Mesenteric fat pad (tissue), 1 donor: Measurements from ENCODE around the gene EFHD1. TPM values are rescaled to one million over a fixed set of nuclear protein-coding genes. Genes with fewer than 3 reads are reported as not detected.

ENCODE experiments used
- total RNA-seq: library from RNA; stranded (reverse); fragmentation: NEBNext Ultra II Directional; extraction: Animal tissue kit (Norgen Biotek cat#: 25700); gene quantifications from one replicate; pipeline ENCODE4 v1.2.1, GENCODE V29; 2021
- donor health status: DM: yes; HTN: yes; CAD: no.

EFHD1 gene
- total RNA-seq, 1 donor from 2014 or later = 18.0 TPM

Other genes starting within 250 kb of the EFHD1 start
- gene ALPG, start 226.8 kb upstream of the EFHD1 start, total RNA-seq = not detected
- 0.71 TPM for gene ALPI, start 177.5 kb upstream of the EFHD1 start, total RNA-seq
- gene ECEL1, start 145.8 kb upstream of the EFHD1 start, total RNA-seq = 0.35 TPM
- gene PRSS56, start 113.2 kb upstream of the EFHD1 start, total RNA-seq = not detected
- not detected for gene CHRND, start 107.4 kb upstream of the EFHD1 start, total RNA-seq
- not detected for gene CHRNG, start 93.9 kb upstream of the EFHD1 start, total RNA-seq
- gene TIGD1, start 83.0 kb upstream of the EFHD1 start, total RNA-seq = 2.2 TPM
- gene EIF4E2, start 82.9 kb upstream of the EFHD1 start, total RNA-seq = 46.9 TPM
- gene GIGYF2, start 63.7 kb downstream of the EFHD1 start, total RNA-seq = 74.5 TPM
- not detected for gene KCNJ13, start 143.0 kb downstream of the EFHD1 start, total RNA-seq
- 0.64 TPM for gene SNORC, start 236.7 kb downstream of the EFHD1 start, total RNA-seq